GM12892 (cell line): ENCODE measurements around the gene GRAMD1B.

Experiments
- POLR2A ChIP-seq: IDR thresholded peaks from 2 replicates; pipeline ENCODE4 v1.6.1; 2011; ENCODE audit warnings: low read depth, low read length, control low read depth
- TAF1 ChIP-seq: IDR thresholded peaks from 2 replicates; pipeline ENCODE4 v1.6.1; 2011; ENCODE audit warnings: low read depth, mild to moderate bottlenecking, control low read depth, low read length, borderline replicate concordance

- no peak for TF ChIP-seq POLR2A
- TF ChIP-seq TAF1 = no peak
These were observed 147.1 kb downstream of the GRAMD1B start for GRCh38 chr11:123577081-123577598.
